ENCODE measurements around the gene SIGLEC1.

The SIGLEC1 gene

GRCh38 chr20:3728354-3728753, 16.0 kb upstream of the SIGLEC1 start:
- no peak for DNase-seq (ENCODE audit: low spot score in 2 of 2)
- Histone ChIP-seq H3K9me3 (no peaks in the 10 kb centered on the region), H3K4me1 (peaks cover 2% of the 10 kb centered on the region; the same call in 1 of the 2 replicates), H3K4me3 (no peak overlapping the region), H3K27me3 (ENCODE audit: low read depth) (peaks cover 15% of the 10 kb centered on the region), H3K36me3 (replicated peaks) (no peaks in the 10 kb centered on the region)
- in situ Hi-C loops (cut with MboI; ENCODE audit: low sequenced_read_pairs) = no loop called here

- Histone ChIP-seq H3K4me1 (no peaks in the 10 kb centered on the region), H3K36me3 (replicated peaks) (no peaks in the 10 kb centered on the region), H3K4me3 (no peak overlapping the region), H3K27me3 (ENCODE audit: low read depth) (peaks cover 15% of the 10 kb centered on the region), H3K9me3 (no peaks in the 10 kb centered on the region)
- in situ Hi-C loops (cut with MboI; ENCODE audit: low sequenced_read_pairs) = no loop called here
- no peak for DNase-seq (ENCODE audit: low spot score in 2 of 2)
These were observed 15.1 kb upstream of the SIGLEC1 start for GRCh38 chr20:3727401-3728021.

- Histone ChIP-seq H3K36me3 (replicated peaks) (no peaks in the 10 kb centered on the region), H3K9me3 (no peaks in the 10 kb centered on the region), H3K4me1 (no peaks in the 10 kb centered on the region), H3K4me3 (no peak overlapping the region), H3K27me3 (ENCODE audit: low read depth) (peaks cover 20% of the 10 kb centered on the region)
- in situ Hi-C loops (cut with MboI; ENCODE audit: low sequenced_read_pairs) = no loop called here
- DNase-seq (ENCODE audit: low spot score in 2 of 2) = no peak
These were observed 12.0 kb upstream of the SIGLEC1 start for GRCh38 chr20:3724356-3724755.

- Histone ChIP-seq H3K4me3 (no peak overlapping the region), H3K9me3 (no peaks in the 10 kb centered on the region), H3K27me3 (ENCODE audit: low read depth) (peaks cover 16% of the 10 kb centered on the region), H3K36me3 (replicated peaks) (no peaks in the 10 kb centered on the region), H3K4me1 (no peaks in the 10 kb centered on the region)
- in situ Hi-C loops (cut with MboI; ENCODE audit: low sequenced_read_pairs) = no loop called here
- DNase-seq (ENCODE audit: low spot score in 2 of 2) = no peak
These were observed 10.9 kb upstream of the SIGLEC1 start for GRCh38 chr20:3723284-3723683.

- Histone ChIP-seq H3K36me3 (replicated peaks) (no peaks in the 10 kb centered on the region), H3K4me1 (no peaks in the 10 kb centered on the region), H3K4me3 (no peak overlapping the region), H3K27me3 (ENCODE audit: low read depth) (peaks cover 13% of the 10 kb centered on the region), H3K9me3 (no peaks in the 10 kb centered on the region)
- DNase-seq (ENCODE audit: low spot score in 2 of 2) = no peak
- in situ Hi-C loops (cut with MboI; ENCODE audit: low sequenced_read_pairs) = no loop called here
These were observed 9.5 kb upstream of the SIGLEC1 start for GRCh38 chr20:3721912-3722311.

GRCh38 chr20:3720626-3721025, 8.2 kb upstream of the SIGLEC1 start:
- no peaks in the 10 kb centered on the region for H3K9me3 ChIP-seq
- no peaks in the 10 kb centered on the region for H3K36me3 ChIP-seq (replicated peaks)
- no peaks in the 10 kb centered on the region for H3K4me1 ChIP-seq
- DNase-seq (ENCODE audit: low spot score in 2 of 2) = no peak
- no peak overlapping the region for H3K4me3 ChIP-seq
- H3K27me3 ChIP-seq (ENCODE audit: low read depth) = peaks cover 5% of the 10 kb centered on the region
- in situ Hi-C loops (cut with MboI; ENCODE audit: low sequenced_read_pairs) = no loop called here

GRCh38 chr20:3720068-3720467, 7.7 kb upstream of the SIGLEC1 start:
- no peaks in the 10 kb centered on the region for H3K4me1 ChIP-seq
- in situ Hi-C loops (cut with MboI; ENCODE audit: low sequenced_read_pairs) = no loop called here
- no peaks in the 10 kb centered on the region for H3K36me3 ChIP-seq (replicated peaks)
- H3K9me3 ChIP-seq = no peaks in the 10 kb centered on the region
- DNase-seq (ENCODE audit: low spot score in 2 of 2) = no peak
- no peak overlapping the region for H3K4me3 ChIP-seq
- peaks cover 5% of the 10 kb centered on the region for H3K27me3 ChIP-seq (ENCODE audit: low read depth)

- no peaks in the 10 kb centered on the region for H3K4me1 ChIP-seq
- in situ Hi-C loops (cut with MboI; ENCODE audit: low sequenced_read_pairs) = no loop called here
- no peak for DNase-seq (ENCODE audit: low spot score in 2 of 2)
- peaks cover 5% of the 10 kb centered on the region for H3K27me3 ChIP-seq (ENCODE audit: low read depth)
- no peaks in the 10 kb centered on the region for H3K9me3 ChIP-seq
- no peaks in the 10 kb centered on the region for H3K36me3 ChIP-seq (replicated peaks)
- H3K4me3 ChIP-seq = no peak overlapping the region
These were observed 6.6 kb upstream of the SIGLEC1 start for GRCh38 chr20:3719046-3719445.

- no peak overlapping the region for H3K4me3 ChIP-seq
- no peaks in the 10 kb centered on the region for H3K4me1 ChIP-seq
- peaks cover 5% of the 10 kb centered on the region for H3K27me3 ChIP-seq (ENCODE audit: low read depth)
- DNase-seq (ENCODE audit: low spot score in 2 of 2) = peak; percentile 40 to 69
- no peaks in the 10 kb centered on the region for H3K9me3 ChIP-seq
- in situ Hi-C loops (cut with MboI; ENCODE audit: low sequenced_read_pairs) = no loop called here
- no peaks in the 10 kb centered on the region for H3K36me3 ChIP-seq (replicated peaks)
These were observed 3.9 kb upstream of the SIGLEC1 start for GRCh38 chr20:3716195-3716834.

GRCh38 chr20:3714092-3714491, 1.7 kb upstream of the SIGLEC1 start:
- Histone ChIP-seq H3K36me3 (replicated peaks) (no peaks in the 10 kb centered on the region), H3K4me3 (no peak overlapping the region), H3K4me1 (no peaks in the 10 kb centered on the region), H3K27me3 (ENCODE audit: low read depth) (no peaks in the 10 kb centered on the region; the same call in 1 of the 2 replicates), H3K9me3 (no peaks in the 10 kb centered on the region)
- in situ Hi-C loops (cut with MboI; ENCODE audit: low sequenced_read_pairs) = loop anchor here (5.0 kb wide), 1 partner anchor 37 kb away; no protein-coding TSS in a partner anchor
- no peak for DNase-seq (ENCODE audit: low spot score in 2 of 2)

GRCh38 chr20:3711484-3711941, 887 bp downstream of the SIGLEC1 start:
- in situ Hi-C loops (cut with MboI; ENCODE audit: low sequenced_read_pairs) = loop anchor here (5.0 kb wide), 1 partner anchor 34 kb away; no protein-coding TSS in a partner anchor

GRCh38 chr20:3710703-3711483, 1.5 kb downstream of the SIGLEC1 start:
- in situ Hi-C loops (cut with MboI; ENCODE audit: low sequenced_read_pairs) = loop anchor here (5.0 kb wide), 1 partner anchor 34 kb away; no protein-coding TSS in a partner anchor
- Histone ChIP-seq H3K4me3 (no peak overlapping the region), H3K4me1 (no peaks in the 10 kb centered on the region), H3K9me3 (no peaks in the 10 kb centered on the region), H3K36me3 (replicated peaks) (no peaks in the 10 kb centered on the region), H3K27me3 (ENCODE audit: low read depth) (no peaks in the 10 kb centered on the region)
- peak in 1 of 2 experiments; percentile 86 for DNase-seq (ENCODE audit: low spot score in 2 of 2)

More at GRCh38 chr20:3711484-3711941, 887 bp downstream of the SIGLEC1 start:
- no peak for DNase-seq (ENCODE audit: low spot score in 2 of 2)
- Histone ChIP-seq H3K9me3 (no peaks in the 10 kb centered on the region), H3K4me3 (no peak overlapping the region), H3K27me3 (ENCODE audit: low read depth) (no peaks in the 10 kb centered on the region), H3K36me3 (replicated peaks) (no peaks in the 10 kb centered on the region), H3K4me1 (no peaks in the 10 kb centered on the region)

- DNase-seq (ENCODE audit: low spot score in 2 of 2) = no peak
- Histone ChIP-seq H3K9me3 (no peaks in the 10 kb centered on the region), H3K4me1 (no peaks in the 10 kb centered on the region), H3K36me3 (replicated peaks) (no peaks in the 10 kb centered on the region), H3K4me3 (no peak overlapping the region), H3K27me3 (ENCODE audit: low read depth) (no peaks in the 10 kb centered on the region)
- in situ Hi-C loops (cut with MboI; ENCODE audit: low sequenced_read_pairs) = loop anchor here (5.0 kb wide), 1 partner anchor 33 kb away; no protein-coding TSS in a partner anchor
These were observed 2.4 kb downstream of the SIGLEC1 start for GRCh38 chr20:3710011-3710466.

GRCh38 chr20:3707508-3707899, 4.9 kb downstream of the SIGLEC1 start:
- in situ Hi-C loops (cut with MboI; ENCODE audit: low sequenced_read_pairs) = loop anchor here (10.0 kb wide), 1 partner anchor 143 kb away; no protein-coding TSS in a partner anchor
- no peaks in the 10 kb centered on the region for H3K27me3 ChIP-seq (ENCODE audit: low read depth)

More at GRCh38 chr20:3707508-3707899, 4.9 kb downstream of the SIGLEC1 start:
- no peak for DNase-seq (ENCODE audit: low spot score in 2 of 2)
- no peak overlapping the region for H3K4me3 ChIP-seq
- H3K36me3 ChIP-seq (replicated peaks) = no peaks in the 10 kb centered on the region
- H3K4me1 ChIP-seq = no peaks in the 10 kb centered on the region
- no peaks in the 10 kb centered on the region for H3K9me3 ChIP-seq

All from HAP-1 (cell line).